ENCODE measurements around the gene PKD2. TPM values are rescaled to one million over a fixed set of nuclear protein-coding genes. Genes with fewer than 3 reads are reported as not detected.

The PKD2 gene
- total and polyA plus RNA-seq, 2 of the 4 experiments (the other 2 are of a cell fraction): 43.8 to 51.3 TPM

DNA sequence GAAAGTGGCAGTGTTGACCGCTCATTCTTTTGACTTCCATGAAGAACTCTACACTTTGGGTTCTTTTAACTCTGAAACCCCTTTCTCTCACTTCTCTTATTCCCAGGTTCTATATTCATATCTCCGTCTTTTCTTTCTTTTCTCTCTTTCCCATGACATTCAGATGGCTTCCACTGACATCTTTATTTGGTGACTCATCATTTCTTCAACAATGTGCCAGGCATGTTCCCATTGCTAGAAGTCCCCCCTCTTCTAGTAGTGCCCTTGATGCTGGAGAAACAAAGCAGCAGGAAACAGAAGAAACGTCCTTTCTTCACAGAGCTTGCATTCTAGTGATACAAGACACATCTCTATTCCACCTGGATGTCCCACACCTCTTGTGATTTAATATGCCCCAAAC is 33.3 kb downstream of the PKD2 start:
- H3K36me3 ChIP-seq (ENCODE audit: control insufficient read depth, insufficient read depth, low read length): peaks cover 54% of the 10 kb centered on the region
- POLR2A ChIA-PET (ENCODE audit: unreplicated experiment): no interaction called here

More for the DNA sequence above, 33.3 kb downstream of the PKD2 start:
- Histone ChIP-seq H2BK15ac (ENCODE audit: low read depth, low read length) (no peak overlapping the region), H2BK5ac (ENCODE audit: low read depth, low read length, poor library complexity, severe bottlenecking) (no peak overlapping the region), H4K8ac (ENCODE audit: low read depth in 2 of 2, low read length in 2 of 2) (no peak overlapping the region), H3K56ac (ENCODE audit: extremely low read depth, insufficient read depth, low read length) (no peak overlapping the region), H3K9ac (ENCODE audit: low read depth, low read length) (no peak overlapping the region), H2BK120ac (ENCODE audit: low read depth, low read length) (no peak overlapping the region), H2AFZ (replicated peaks; ENCODE audit: low read length, poor library complexity) (no peak overlapping the region), H3K9me1 (ENCODE audit: insufficient read depth, low read length) (0 out of 2 replicates have a peak, but pooled peaks cover 3% of the 10 kb centered on the region), H3K14ac (replicated peaks; ENCODE audit: low read depth, low read length) (no peak overlapping the region), H3K79me1 (ENCODE audit: low read depth in 1 of 2, low read length in 2 of 2) (peaks cover 11 to 17% of the 10 kb centered on the region in 2 experiments), H2BK20ac (ENCODE audit: low read depth, low read length) (no peak overlapping the region), H3K18ac (ENCODE audit: low read depth, low read length) (no peak overlapping the region), H3K4me1 (ENCODE audit: control insufficient read depth, insufficient read depth, low read length) (no peaks in the 10 kb centered on the region), H2AK5ac (ENCODE audit: low read depth, low read length) (no peak overlapping the region), H4K20me1 (ENCODE audit: insufficient read depth, low read length) (no peaks in the 10 kb centered on the region), H2AK9ac (replicated peaks; ENCODE audit: low read depth, low read length, poor library complexity) (no peak overlapping the region), H3K4ac (ENCODE audit: low read depth, low read length) (no peak overlapping the region), H3K9me3 (ENCODE audit: control insufficient read depth, insufficient read depth, low read length) (no peaks in the 10 kb centered on the region), H3K27me3 (ENCODE audit: control insufficient read depth, insufficient read depth, low read length) (no peaks in the 10 kb centered on the region), H3K4me3 (ENCODE audit: insufficient read depth, low read depth, low read length) (no peak overlapping the region), H4K91ac (ENCODE audit: insufficient read depth, low read depth, low read length) (no peak overlapping the region), H4K5ac (ENCODE audit: low read depth, low read length) (no peak overlapping the region), H3K23ac (ENCODE audit: low read depth, low read length) (no peak overlapping the region), H3K27ac (ENCODE audit: insufficient read depth, low read length) (no peak overlapping the region), H3K4me2 (ENCODE audit: low read depth, low read length) (no peak overlapping the region)
- TF ChIP-seq ELK1 (IDR thresholded peaks at IDR 0.05; ENCODE audit: borderline replicate concordance, low read depth, low read length): no peak
- no peak for TF ChIP-seq USF2 (IDR thresholded peaks at IDR 0.05; ENCODE audit: low read depth, low read length)
- TF ChIP-seq MAZ (IDR thresholded peaks at IDR 0.05; ENCODE audit: borderline replicate concordance, low read depth, low read length): no peak
- TF ChIP-seq POLR2A (IDR thresholded peaks at IDR 0.05; ENCODE audit: low read depth, low read length): no peak
- TF ChIP-seq FOS (IDR thresholded peaks at IDR 0.05; ENCODE audit: low read depth, low read length): 0 out of 2 replicates have a peak, but pooled peaks have one; percentile 23
- TF ChIP-seq RAD21 (IDR thresholded peaks at IDR 0.05; ENCODE audit: low read length): no peak
- TF ChIP-seq CTCF (conservative IDR thresholded peaks at IDR 0.05; ENCODE audit: low read depth, low read length): no peak
- TF ChIP-seq MXI1 (IDR thresholded peaks at IDR 0.05; ENCODE audit: borderline replicate concordance, low read depth, low read length): no peak
- TF ChIP-seq MAFK (IDR thresholded peaks at IDR 0.05; ENCODE audit: low read depth, low read length): peak; percentile 52
- TF ChIP-seq SMC3 (IDR thresholded peaks at IDR 0.05; ENCODE audit: low read depth, low read length): no peak
- TF ChIP-seq RFX5 (IDR thresholded peaks at IDR 0.05; ENCODE audit: low read depth, low read length): no peak
- TF ChIP-seq CHD1 (IDR thresholded peaks at IDR 0.05; ENCODE audit: low read depth, low read length): no peak
- TF ChIP-seq CEBPB (IDR thresholded peaks at IDR 0.05; ENCODE audit: low read depth, low read length): no peak
- peak; percentile 42 for TF ChIP-seq NFE2L2 (IDR thresholded peaks at IDR 0.05; ENCODE audit: low read depth, low read length)
- no peak for TF ChIP-seq RCOR1 (IDR thresholded peaks at IDR 0.05; ENCODE audit: insufficient replicate concordance, low read length)
- no peak for TF ChIP-seq BHLHE40 (IDR thresholded peaks at IDR 0.05; ENCODE audit: low read depth, low read length)
- CTCF ChIA-PET: no interaction called here
- dilution Hi-C loops (cut with HindIII; ENCODE audit: low sequenced_read_pairs, unreplicated experiment) (no loop called here), intact Hi-C loops (cut with micrococcal nuclease) (no loop called here), in situ Hi-C loops (cut with MboI; ENCODE audit: low sequenced_read_pairs) (no loop called here)
- no TSS peak for BruUV-seq (replicated peaks)
- DNase-seq (no peak), ATAC-seq (ENCODE audit: low read depth) (no peak)
- 94% methylated on average over 2 of the region's 3 CpGs; no CpG with 5 or more reads in 1 of the 2 experiments for WGBS, 2 experiments (ENCODE audit: extremely low coverage in 2 of 2, insufficient read length in 1 of 2)

All from IMR-90 (cell line).